Tracheal epithelial cell (primary cell): Measurements from ENCODE around the gene TAS2R7. TPM values are rescaled to one million over a fixed set of nuclear protein-coding genes. Genes with fewer than 3 reads are reported as not detected.

Source experiments
- total RNA-seq: library from RNA; depleted of rRNA; stranded (reverse); fragments of >200 nt; gene quantifications from 2 replicates; pipeline ENCODE4 v1.2.1, GENCODE V29; 2014

The TAS2R7 gene
- not detected in 2 replicates for total RNA-seq

GRCh38 chr12:10802587-10802986 is at the start of gene TAS2R7:
TAS2R7 (minus strand) TSS chr12:10802627; CDS start chr12:10802570, 57 bp downstream.

GRCh38 chr12:10849425-10849878 is 47.0 kb upstream of the TAS2R7 start, which contains the start of gene PRR4:
PRR4 (minus strand) TSS chr12:10849475; CDS start chr12:10849437, 38 bp downstream.

GRCh38 chr12:10826258-10826657 is 23.8 kb upstream of the TAS2R7 start, which contains the start of gene TAS2R10:
TAS2R10 (minus strand) TSS chr12:10826358; CDS start chr12:10826269, 89 bp downstream.

GRCh38 chr12:10810068-10810467 is 7.6 kb upstream of the TAS2R7 start, which contains the start of gene TAS2R9:
TAS2R9 (minus strand) TSS chr12:10810168; CDS start chr12:10810075, 93 bp downstream.

GRCh38 chr12:10807186-10807585 is 4.8 kb upstream of the TAS2R7 start, which contains the start of gene TAS2R8:
TAS2R8 (minus strand) TSS chr12:10807286; CDS start chr12:10806980, 306 bp downstream.

Other genes with a start within 250 kb of the TAS2R7 start
- gene MAGOHB, start 189.0 kb downstream of the TAS2R7 start, total RNA-seq = 6.6 and 8.7 TPM in 2 replicates
- 1.3 and 5.1 TPM in 2 replicates for gene STYK1, start 128.6 kb downstream of the TAS2R7 start, total RNA-seq
- 136 and 147 TPM in 2 replicates for gene YBX3, start 79.3 kb downstream of the TAS2R7 start, total RNA-seq
- not detected in 2 replicates for gene TAS2R8, start 4.7 kb upstream of the TAS2R7 start, total RNA-seq
- gene TAS2R9, start 7.5 kb upstream of the TAS2R7 start, total RNA-seq = not detected in 2 replicates
- gene TAS2R10, start 23.7 kb upstream of the TAS2R7 start, total RNA-seq = 0.21 and 0.24 TPM in 2 replicates
- gene PRR4, start 46.8 kb upstream of the TAS2R7 start, total RNA-seq = 0.64 TPM in 1 of 2 replicates, not detected in the other
- gene PRH1, start 81.6 kb upstream of the TAS2R7 start, total RNA-seq = 3.4 and 4.3 TPM in 2 replicates
- gene TAS2R13, start 106.9 kb upstream of the TAS2R7 start, total RNA-seq = 0.48 and 0.64 TPM in 2 replicates
- not detected in 2 replicates for gene PRH2, start 126.6 kb upstream of the TAS2R7 start, total RNA-seq
- 0.96 and 1.9 TPM in 2 replicates for gene TAS2R14, start 136.6 kb upstream of the TAS2R7 start, total RNA-seq
- gene TAS2R50, start 184.3 kb upstream of the TAS2R7 start, total RNA-seq = 0.85 and 0.96 TPM in 2 replicates
- 0.64 and 0.96 TPM in 2 replicates for gene TAS2R20, start 195.7 kb upstream of the TAS2R7 start, total RNA-seq
- gene TAS2R19, start 220.0 kb upstream of the TAS2R7 start, total RNA-seq = 0.43 and 1.2 TPM in 2 replicates
- gene TAS2R31, start 228.8 kb upstream of the TAS2R7 start, total RNA-seq = 1.2 TPM in 1 of 2 replicates, not detected in the other